ENCODE measurements around the gene MAGEB4.
"Not testable (repeated sequence)": the region's sequence is repeated elsewhere in the genome, so short reads cannot be mapped to it uniquely, and the experiment has no call there.

The MAGEB4 gene

GRCh38 chrX:30241724-30242415, at the start of gene MAGEB4:
MAGEB4 (plus strand) TSS chrX:30242000; CDS start chrX:30242136, 136 bp downstream.
- DNase-seq (ENCODE audit: low spot score) = no peak

GRCh38 chrX:30193910-30194309, 47.9 kb upstream of the MAGEB4 start:
- not testable (repeated sequence) for DNase-seq (ENCODE audit: low spot score)

- peak; percentile 45 for DNase-seq (ENCODE audit: low spot score)
These were observed 45.5 kb upstream of the MAGEB4 start for GRCh38 chrX:30196322-30196721.

- peak; percentile 0 for DNase-seq (ENCODE audit: low spot score)
These were observed 29.6 kb upstream of the MAGEB4 start for GRCh38 chrX:30212172-30212571.

GRCh38 chrX:30215357-30215843, 26.4 kb upstream of the MAGEB4 start, which contains the start of gene MAGEB2:
MAGEB2 (plus strand) TSS chrX:30215563; CDS start chrX:30218581, 3,018 bp downstream.
- DNase-seq (ENCODE audit: low spot score) = no peak

- no peak for DNase-seq (ENCODE audit: low spot score)
These were observed 24.3 kb upstream of the MAGEB4 start for GRCh38 chrX:30217465-30217864.

GRCh38 chrX:30219372-30219771, 22.4 kb upstream of the MAGEB4 start:
- DNase-seq (ENCODE audit: low spot score) = no peak

- no peak for DNase-seq (ENCODE audit: low spot score)
These were observed 21.1 kb upstream of the MAGEB4 start for GRCh38 chrX:30220661-30221060.

- no peak for DNase-seq (ENCODE audit: low spot score)
These were observed 17.3 kb upstream of the MAGEB4 start for GRCh38 chrX:30224536-30224935.

GRCh38 chrX:30228526-30228925, 13.3 kb upstream of the MAGEB4 start:
- DNase-seq (ENCODE audit: low spot score) = no peak

GRCh38 chrX:30230395-30230794, 11.4 kb upstream of the MAGEB4 start, which contains the start of gene MAGEB3:
MAGEB3 (plus strand) TSS chrX:30230657; CDS start chrX:30235925, 5,268 bp downstream.
- DNase-seq (ENCODE audit: low spot score) = no peak

- no peak for DNase-seq (ENCODE audit: low spot score)
These were observed 5.1 kb downstream of the MAGEB4 start, which contains the start of gene MAGEB1 for GRCh38 chrX:30246769-30247489. MAGEB1 (plus strand) TSS chrX:30247146; CDS start chrX:30250494, 3,348 bp downstream.

- DNase-seq (ENCODE audit: low spot score) = no peak
These were observed 7.1 kb downstream of the MAGEB4 start for GRCh38 chrX:30248854-30249253.

- DNase-seq (ENCODE audit: low spot score) = no peak
These were observed 11.5 kb downstream of the MAGEB4 start for GRCh38 chrX:30253257-30253656.

- DNase-seq (ENCODE audit: low spot score) = no peak
These were observed 18.1 kb downstream of the MAGEB4 start for GRCh38 chrX:30259927-30260326.

GRCh38 chrX:30261012-30261411, 19.2 kb downstream of the MAGEB4 start:
- no peak for DNase-seq (ENCODE audit: low spot score)

GRCh38 chrX:30262763-30263162, 21.0 kb downstream of the MAGEB4 start:
- DNase-seq (ENCODE audit: low spot score) = no peak

GRCh38 chrX:30270639-30271038, 28.8 kb downstream of the MAGEB4 start:
- no peak for DNase-seq (ENCODE audit: low spot score)

- DNase-seq (ENCODE audit: low spot score) = peak; percentile 9
These were observed 33.7 kb downstream of the MAGEB4 start for GRCh38 chrX:30275498-30275897.

GRCh38 chrX:30278365-30278764, 36.6 kb downstream of the MAGEB4 start:
- no peak for DNase-seq (ENCODE audit: low spot score)

GRCh38 chrX:30280428-30280827, 38.6 kb downstream of the MAGEB4 start:
- no peak for DNase-seq (ENCODE audit: low spot score)

GRCh38 chrX:30282527-30282926, 40.7 kb downstream of the MAGEB4 start:
- no peak for DNase-seq (ENCODE audit: low spot score)

Data from SW480 (cell line).